Measurements from ENCODE around the gene TMEM259.

The TMEM259 gene

GRCh38 chr19:1032264-1032867 lies 11.4 kb upstream of the TMEM259 start:
- Histone ChIP-seq H3K9ac (no peak overlapping the region), H3K27me3 (ENCODE audit: control insufficient read depth, insufficient read depth, low read length) (no peaks in the 10 kb centered on the region), H3K4me3 (ENCODE audit: low read depth, low read length) (no peak overlapping the region), H3K36me3 (ENCODE audit: control insufficient read depth, insufficient read depth, low read length) (no peaks in the 10 kb centered on the region), H3K4me1 (no peaks in the 10 kb centered on the region), H3K27ac (no peak overlapping the region), H3K4me2 (ENCODE audit: low read length) (no peak overlapping the region), H2AFZ (no peak overlapping the region), H3K79me2 (no peaks in the 10 kb centered on the region), H3K9me3 (ENCODE audit: control insufficient read depth, low read length) (no peaks in the 10 kb centered on the region)
- TF ChIP-seq CTCF (IDR thresholded peaks at IDR 0.05): no peak

GRCh38 chr19:1028062-1028926 lies 7.4 kb upstream of the TMEM259 start:
- Histone ChIP-seq H3K79me2 (no peaks in the 10 kb centered on the region), H3K9me3 (ENCODE audit: control insufficient read depth, low read length) (no peaks in the 10 kb centered on the region), H3K27ac (no peak overlapping the region), H3K4me3 (ENCODE audit: low read depth, low read length) (peak overlapping the region; percentile 36), H2AFZ (no peak overlapping the region), H3K9ac (no peak overlapping the region), H3K4me2 (ENCODE audit: low read length) (peak overlapping the region; percentile 68), H3K27me3 (ENCODE audit: control insufficient read depth, insufficient read depth, low read length) (no peaks in the 10 kb centered on the region), H3K36me3 (ENCODE audit: control insufficient read depth, insufficient read depth, low read length) (no peaks in the 10 kb centered on the region), H3K4me1 (no peaks in the 10 kb centered on the region)
- TF ChIP-seq CTCF (IDR thresholded peaks at IDR 0.05): no peak

- Histone ChIP-seq H3K4me2 (ENCODE audit: low read length) (peak overlapping the region; percentile 32), H3K4me3 (ENCODE audit: low read depth, low read length) (peak overlapping the region; percentile 36), H3K36me3 (ENCODE audit: control insufficient read depth, insufficient read depth, low read length) (no peaks in the 10 kb centered on the region), H2AFZ (no peak overlapping the region), H3K9ac (no peak overlapping the region), H3K27me3 (ENCODE audit: control insufficient read depth, insufficient read depth, low read length) (no peaks in the 10 kb centered on the region), H3K79me2 (no peaks in the 10 kb centered on the region), H3K9me3 (ENCODE audit: control insufficient read depth, low read length) (no peaks in the 10 kb centered on the region), H3K4me1 (no peaks in the 10 kb centered on the region), H3K27ac (no peak overlapping the region)
- no peak for TF ChIP-seq CTCF (IDR thresholded peaks at IDR 0.05)
Measured at GRCh38 chr19:1027650-1028061, 6.7 kb upstream of the TMEM259 start.

- peak overlapping the region; percentile 32 for H3K4me2 ChIP-seq (ENCODE audit: low read length)
- no peak overlapping the region for H3K27ac ChIP-seq
- no peak overlapping the region for H3K9ac ChIP-seq
- H3K4me3 ChIP-seq (ENCODE audit: low read depth, low read length): peak overlapping the region; percentile 49
- no peak for TF ChIP-seq CTCF (IDR thresholded peaks at IDR 0.05)
- H2AFZ ChIP-seq: peak overlapping the region; percentile 47
- no peaks in the 10 kb centered on the region for H3K4me1 ChIP-seq
- no peaks in the 10 kb centered on the region for H3K9me3 ChIP-seq (ENCODE audit: control insufficient read depth, low read length)
- H3K79me2 ChIP-seq: no peaks in the 10 kb centered on the region
- H3K27me3 ChIP-seq (ENCODE audit: control insufficient read depth, insufficient read depth, low read length): no peaks in the 10 kb centered on the region
- no peaks in the 10 kb centered on the region for H3K36me3 ChIP-seq (ENCODE audit: control insufficient read depth, insufficient read depth, low read length)
Measured at GRCh38 chr19:1026783-1027649, 6.1 kb upstream of the TMEM259 start.
